ENCODE measurements around the gene DFFA. TPM values are rescaled to one million over a fixed set of nuclear protein-coding genes. Genes with fewer than 3 reads are reported as not detected.

DFFA gene
- total RNA-seq, 4 donors from 2014 or later, result 20.2 to 32.3 (median 29.3) TPM

GRCh38 chr1:10517677-10517982 lies 45.3 kb upstream of the DFFA start:
- no peak overlapping the region for H3K27ac ChIP-seq
- H3K36me3 ChIP-seq, result no peaks in the 10 kb centered on the region
- TF ChIP-seq CTCF (IDR thresholded peaks at IDR 0.05) (no peak), POLR2A (IDR thresholded peaks at IDR 0.05) (no peak), POLR2AphosphoS5 (IDR thresholded peaks at IDR 0.05) (no peak), EP300 (IDR thresholded peaks at IDR 0.05) (no peak)
- no peaks in the 10 kb centered on the region for H3K27me3 ChIP-seq
- WGBS, 2 donors (ENCODE audit: low coverage in 1 of 2), result 83 to 96% methylated on average over 2 of the region's 2 CpGs
- no peak for ATAC-seq
- no peaks in the 10 kb centered on the region for H3K9me3 ChIP-seq
- H3K4me3 ChIP-seq, result no peak overlapping the region
- H3K4me1 ChIP-seq, result peaks cover 0 to 66% (median 5%) of the 10 kb centered on the region in 3 donors

- TF ChIP-seq EP300 (IDR thresholded peaks at IDR 0.05) (no peak), CTCF (IDR thresholded peaks at IDR 0.05) (no peak), POLR2A (IDR thresholded peaks at IDR 0.05) (no peak), POLR2AphosphoS5 (IDR thresholded peaks at IDR 0.05) (no peak)
- Histone ChIP-seq H3K9me3 (no peaks in the 10 kb centered on the region), H3K4me3 (no peak overlapping the region), H3K27me3 (no peaks in the 10 kb centered on the region), H3K36me3 (no peaks in the 10 kb centered on the region), H3K4me1 (peaks cover 0 to 60% (median 5%) of the 10 kb centered on the region in 3 donors), H3K27ac (peak overlapping the region in 1 of 4 donors; percentile 8)
- WGBS, 2 donors (ENCODE audit: low coverage in 1 of 2), result 76 to 85% methylated on average over 4 to 5 of the region's 8 CpGs
- ATAC-seq, result no peak
Measured at GRCh38 chr1:10516925-10517676, 44.8 kb upstream of the DFFA start.

GRCh38 chr1:10515976-10516750 lies 43.8 kb upstream of the DFFA start:
- Histone ChIP-seq H3K27ac (peak overlapping the region in 1 of 4 donors; percentile 8), H3K36me3 (no peaks in the 10 kb centered on the region), H3K27me3 (no peaks in the 10 kb centered on the region), H3K9me3 (no peaks in the 10 kb centered on the region), H3K4me1 (peaks cover 0 to 65% (median 5%) of the 10 kb centered on the region in 3 donors), H3K4me3 (no peak overlapping the region)
- 31 to 82% methylated on average over 1 of the region's 6 CpGs for WGBS, 2 donors (ENCODE audit: low coverage in 1 of 2)
- TF ChIP-seq EP300 (IDR thresholded peaks at IDR 0.05), result no peak
- TF ChIP-seq POLR2A (IDR thresholded peaks at IDR 0.05), result no peak
- TF ChIP-seq POLR2AphosphoS5 (IDR thresholded peaks at IDR 0.05), result no peak
- TF ChIP-seq CTCF (IDR thresholded peaks at IDR 0.05), result no peak
- ATAC-seq, result no peak

- H3K4me1 ChIP-seq, result peaks cover 0 to 73% (median 11%) of the 10 kb centered on the region in 3 donors
- no peaks in the 10 kb centered on the region for H3K27me3 ChIP-seq
- H3K9me3 ChIP-seq, result no peaks in the 10 kb centered on the region
- WGBS, 2 donors (ENCODE audit: low coverage in 1 of 2), result 66 to 81% methylated on average over 9 of the region's 10 CpGs
- H3K4me3 ChIP-seq, result no peak overlapping the region
- no peaks in the 10 kb centered on the region for H3K36me3 ChIP-seq
- TF ChIP-seq EP300 (IDR thresholded peaks at IDR 0.05) (no peak), POLR2A (IDR thresholded peaks at IDR 0.05) (no peak), CTCF (IDR thresholded peaks at IDR 0.05) (no peak)
- ATAC-seq, result peak; percentile 27
- H3K27ac ChIP-seq, result no peak overlapping the region
Measured at GRCh38 chr1:10515301-10515975, 43.1 kb upstream of the DFFA start.
